Sigmoid colon (tissue), 7 donors: ENCODE data around the gene VSTM4. TPM values are rescaled to one million over a fixed set of nuclear protein-coding genes. Genes with fewer than 3 reads are reported as not detected.

Experiments
- DNase-seq: peaks from one replicate; pipeline ENCODE4 v3.0.0-alpha.2; 2019
- H3K27ac ChIP-seq, 4 donors: fragments of 200-600 bp; sonication (generic); one replicate each; pipeline ENCODE4 v1.5.1; 2016 to 2019; ENCODE audit warnings: mild to moderate bottlenecking in 1 of 4
- H3K27me3 ChIP-seq, 3 donors: fragments of 200-600 bp; sonication (generic); one replicate each; pipeline ENCODE4 v1.5.1; 2019; ENCODE audit warnings: mild to moderate bottlenecking in 1 of 3
- H3K36me3 ChIP-seq, 4 donors: fragments of 200-600 bp; sonication (generic); one replicate each; pipeline ENCODE4 v1.5.1; 2016 to 2019
- H3K4me1 ChIP-seq, 4 donors: fragments of 200-600 bp; sonication (generic); one replicate each; pipeline ENCODE4 v1.5.1; 2017 to 2019
- H3K4me3 ChIP-seq, 4 donors: fragments of 200-600 bp; sonication (generic); one replicate each; pipeline ENCODE4 v1.5.1; 2017 to 2019; ENCODE audit warnings: mild to moderate bottlenecking in 2 of 4, moderate library complexity in 1 of 4
- H3K9me3 ChIP-seq, 4 donors: fragments of 200-600 bp in 3 of 4; sonication (generic) in 3 of 4; one replicate each; pipeline versions ENCODE4 v1.5.1 to v1.6.1; 2013 to 2019
- CTCF ChIP-seq, 4 experiments: fragments of 450-650 bp in 3 of 4; fragments of 200-600 bp in 1 of 4; IDR thresholded peaks; one replicate each; pipeline ENCODE4 v1.5.1; 2016 to 2019; ENCODE audit warnings: antibody characterized with exemption in 4 of 4, mild to moderate bottlenecking in 3 of 4, moderate library complexity in 2 of 4
- EP300 ChIP-seq, 4 donors: sonication (generic); formaldehyde crosslinking; IDR thresholded peaks; one replicate each; pipeline ENCODE4 v1.6.1; 2017; ENCODE audit warnings: antibody characterized with exemption in 4 of 4
- POLR2A ChIP-seq, 2 donors: fragments of 450-650 bp; IDR thresholded peaks; one replicate each; pipeline ENCODE4 v1.6.1; 2016; ENCODE audit warnings: antibody characterized with exemption in 2 of 2, mild to moderate bottlenecking in 2 of 2, moderate library complexity in 2 of 2
- POLR2AphosphoS5 ChIP-seq, 4 donors: sonication (generic); formaldehyde crosslinking; IDR thresholded peaks; one replicate each; pipeline ENCODE4 v1.6.1; 2017; ENCODE audit warnings: antibody characterized with exemption in 4 of 4
- WGBS, 2 donors: extraction: QIAGEN DNeasy Blood & Tissue Kit; methylation state at CpG; one replicate each; pipeline ENCODE4 v1.1.7; 2013; 5-methylcytosine and 5-hydroxymethylcytosine counted together
- intact Hi-C: fragments of 100-400 bp; cut with DNase I; formaldehyde crosslinking; loops from one replicate; pipeline ENCODE4 v1.15.1; 2023
- polyA plus RNA-seq, 3 donors: library from polyadenylated mRNA; stranded (reverse); fragments of 200-250 nt; gene quantifications; one replicate each; pipeline ENCODE4 v1.2.3, GENCODE V29; 2013
- small RNA-seq, 3 donors: library from RNA; depleted of rRNA; stranded (forward); fragments of <200 nt; gene quantifications; one replicate each; pipeline ENCODE3, GENCODE V24; 2016
- total RNA-seq, 4 donors: library from RNA; depleted of rRNA; stranded (reverse); fragments of >200 nt; gene quantifications; one replicate each; pipeline ENCODE4 v1.1.0, GENCODE V29; 2016
- donor health status: healthy with polysubstance abuse.
- donor health status: Bipolar disorder and iron deficiency.
- donor health status: healthy.

VSTM4 gene
- total and polyA plus RNA-seq, 7 donors: 0.23 to 13.3 (median 9.5) TPM

GRCh38 chr10:48965460-48965859 is 149.9 kb downstream of the VSTM4 start:
- WGBS, 2 donors: 83 to 92% methylated on average over 4 of the region's 4 CpGs
- Histone ChIP-seq H3K36me3 (no peaks in the 10 kb centered on the region), H3K9me3 (no peaks in the 10 kb centered on the region), H3K4me1 (no peaks in the 10 kb centered on the region), H3K27ac (no peak overlapping the region), H3K4me3 (no peak overlapping the region), H3K27me3 (no peaks in the 10 kb centered on the region)
- DNase-seq: peak; percentile 33
- intact Hi-C loops: no loop called here
- TF ChIP-seq EP300 (IDR thresholded peaks at IDR 0.05): no peak
- TF ChIP-seq POLR2A (IDR thresholded peaks at IDR 0.05): no peak
- TF ChIP-seq POLR2AphosphoS5 (IDR thresholded peaks at IDR 0.05): no peak
- no peak for TF ChIP-seq CTCF (IDR thresholded peaks at IDR 0.05)

Small RNA genes within 50 kb of the gene (small RNA-seq; reads per million reads assigned to genes)
- 0 reads per million in 3 donors for gene MIR4294

Other genes starting within 250 kb of the VSTM4 start
- gene LRRC18, start 175.7 kb downstream of the VSTM4 start, total RNA-seq: not detected
- under 1 TPM in 1 of 3 donors, not detected in 2; 0.15 TPM for gene LRRC18, start 175.7 kb downstream of the VSTM4 start, polyA plus RNA-seq
- not detected for gene FAM170B, start 18.5 kb upstream of the VSTM4 start, total RNA-seq
- gene FAM170B, start 18.5 kb upstream of the VSTM4 start, polyA plus RNA-seq: not detected
- gene TMEM273, start 72.9 kb upstream of the VSTM4 start, total RNA-seq: 10 to 100 TPM in 2 of 4 donors, 1 to 10 TPM in 2; 8.0 to 17.8 (median 9.9) TPM
- 10 to 100 TPM in 2 of 3 donors, 1 to 10 TPM in 1; 5.4 to 15.6 (median 11.1) TPM for gene TMEM273, start 72.9 kb upstream of the VSTM4 start, polyA plus RNA-seq
- not detected for gene C10orf71, start 183.6 kb upstream of the VSTM4 start, total RNA-seq
- gene C10orf71, start 183.6 kb upstream of the VSTM4 start, polyA plus RNA-seq: not detected